Heart left ventricle (tissue), 13 donors: Measurements from ENCODE around the gene FAM216A.

Source experiments
- CTCF ChIP-seq, 12 donors: fragments of 200-600 bp; sonication (generic) in 4 of 12; IDR thresholded peaks; one replicate each; pipeline versions ENCODE4 v1.5.0 to v1.8.0; 2018 to 2022; ENCODE audit warnings: antibody characterized with exemption in 12 of 12, mild to moderate bottlenecking in 5 of 12
- POLR2A ChIP-seq, 2 donors: fragments of 450-650 bp; IDR thresholded peaks; one replicate each; pipeline ENCODE4 v1.6.1; 2017; ENCODE audit warnings: antibody characterized with exemption in 2 of 2, mild to moderate bottlenecking in 2 of 2, moderate library complexity in 2 of 2
- donor health status: ischemic (EF 13 %, LVEDD 7.1; RV severe dilation, severe dysfunction).
- donor health status: DM: no; HTN: yes; CAD: no.
- donor health status: DM: no; HTN: no; CAD: no.
- donor health status: ischemic (EF 25% LVEDD 6.9; RV normal size, moderate dysfunction).
- donor health status: ischemic (EF 25% LVEDD 5.7; RV mildly dilated, moderate dysfunction).
- donor health status: ischemic (EF 35%, LVEDD 5.7; RV mildly dilated, moderate dysfunction).
- donor health status: nonischemic (EF 11% LVEDD 7.7; RV severe dilation, severe dysfunction).
- donor health status: DM: yes; HTN: yes; CAD: no.
- donor health status: PGD.
- donor health status: ischemic (EF 29% LVEDD 5.4; RV normal size, mild dysfunction).
- donor health status: nonischemic (EF 23%, LVEDD 6.1; RV moderate dilation, normal function).

DNA sequence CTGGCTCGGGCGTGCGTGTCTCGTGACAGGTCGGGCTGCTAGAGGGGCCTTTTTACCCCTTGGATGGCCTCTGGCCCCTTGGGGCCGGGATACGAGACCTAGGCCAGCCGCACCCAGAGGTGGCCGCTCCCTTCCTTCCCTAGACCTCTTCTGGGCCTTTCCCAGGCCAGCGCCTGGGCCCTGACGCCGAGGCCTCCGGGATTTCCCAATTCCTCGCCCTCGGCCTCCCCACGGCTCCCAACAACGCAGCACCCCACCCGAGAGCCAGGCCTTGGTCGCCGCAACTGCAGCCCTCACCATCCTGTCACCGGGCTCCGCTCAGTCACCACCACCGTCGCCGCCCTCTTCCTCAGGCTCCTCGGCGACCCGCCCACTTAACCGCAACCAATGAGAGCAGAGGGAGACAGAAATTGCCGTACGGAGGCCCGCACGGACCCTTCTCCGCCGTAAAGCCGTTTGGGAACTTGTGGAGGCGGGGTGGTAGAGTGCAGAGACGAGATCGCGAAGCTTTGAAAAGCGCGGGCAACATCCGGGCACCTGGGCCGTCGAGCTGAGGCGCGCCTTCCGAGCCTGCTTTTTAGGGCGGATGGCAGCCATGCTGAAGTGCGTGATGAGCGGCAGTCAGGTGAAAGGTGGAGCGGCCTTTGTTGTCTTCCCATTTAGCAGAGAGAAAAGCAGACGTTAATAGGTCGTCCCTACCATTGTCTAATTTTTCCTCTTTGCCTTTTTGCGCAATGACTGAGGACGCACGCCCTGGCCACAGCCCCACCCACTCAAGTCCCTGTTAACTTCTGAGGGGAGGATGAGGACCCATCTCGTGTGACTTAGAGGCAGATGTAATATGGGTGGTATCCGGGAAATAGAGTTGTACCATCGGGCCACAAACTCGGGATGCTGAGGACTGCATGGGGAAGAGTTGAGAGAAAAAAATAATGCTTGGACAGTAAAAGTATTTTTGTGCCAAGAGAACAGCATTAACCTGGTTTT, 33.4 kb downstream of the FAM216A start, which contains the start of the genes RAD9B and VPS29:
- TF ChIP-seq POLR2A (IDR thresholded peaks at IDR 0.05): peak in 1 of 2 donors; percentile 87
- no peak for TF ChIP-seq CTCF (IDR thresholded peaks at IDR 0.05)
